ENCODE measurements around the gene GLMP. TPM values are rescaled to one million over a fixed set of nuclear protein-coding genes. Genes with fewer than 3 reads are reported as not detected.
"Not testable (repeated sequence)": the region's sequence is repeated elsewhere in the genome, so short reads cannot be mapped to it uniquely, and the experiment has no call there.

The GLMP gene, protein sequence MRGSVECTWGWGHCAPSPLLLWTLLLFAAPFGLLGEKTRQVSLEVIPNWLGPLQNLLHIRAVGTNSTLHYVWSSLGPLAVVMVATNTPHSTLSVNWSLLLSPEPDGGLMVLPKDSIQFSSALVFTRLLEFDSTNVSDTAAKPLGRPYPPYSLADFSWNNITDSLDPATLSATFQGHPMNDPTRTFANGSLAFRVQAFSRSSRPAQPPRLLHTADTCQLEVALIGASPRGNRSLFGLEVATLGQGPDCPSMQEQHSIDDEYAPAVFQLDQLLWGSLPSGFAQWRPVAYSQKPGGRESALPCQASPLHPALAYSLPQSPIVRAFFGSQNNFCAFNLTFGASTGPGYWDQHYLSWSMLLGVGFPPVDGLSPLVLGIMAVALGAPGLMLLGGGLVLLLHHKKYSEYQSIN
- 50.5 and 62.2 TPM in 2 replicates for total RNA-seq (2014; rRNA removed; shearing (Covaris generic))
- 81.7 and 96.7 TPM in 2 replicates for polyA plus RNA-seq (2014; cell fraction: nucleus; rRNA removed)

GRCh38 chr1:156295391-156295947, at the start of gene GLMP:
TSS of gene GLMP (minus strand) at chr1:156295679. CDS start at chr1:156295645, 34 bp downstream.
- peak; percentile 56 for DNase-seq (ENCODE audit: extremely low read depth, low read depth)

DNA sequence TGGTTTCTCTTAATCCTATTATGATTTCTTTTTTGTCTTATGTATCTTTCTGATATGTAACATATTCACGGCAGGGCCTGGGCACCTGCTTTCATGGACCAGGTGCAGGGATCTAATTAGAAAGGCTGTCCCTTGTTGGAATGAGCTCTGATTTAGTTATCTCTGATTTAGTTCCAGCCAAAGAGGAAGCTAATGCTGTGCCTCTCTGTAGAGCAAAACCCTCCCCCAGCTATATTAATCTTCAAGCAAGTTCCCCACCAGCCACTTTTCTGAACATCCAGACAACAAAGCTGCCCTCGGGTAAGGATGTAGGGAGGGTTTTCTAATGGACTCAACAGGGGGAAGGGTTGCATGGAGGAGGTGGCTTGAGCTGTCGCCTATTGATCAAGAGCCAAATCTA, 48.9 kb upstream of the GLMP start:
- no peak for DNase-seq (ENCODE audit: extremely low read depth, low read depth)

DNA sequence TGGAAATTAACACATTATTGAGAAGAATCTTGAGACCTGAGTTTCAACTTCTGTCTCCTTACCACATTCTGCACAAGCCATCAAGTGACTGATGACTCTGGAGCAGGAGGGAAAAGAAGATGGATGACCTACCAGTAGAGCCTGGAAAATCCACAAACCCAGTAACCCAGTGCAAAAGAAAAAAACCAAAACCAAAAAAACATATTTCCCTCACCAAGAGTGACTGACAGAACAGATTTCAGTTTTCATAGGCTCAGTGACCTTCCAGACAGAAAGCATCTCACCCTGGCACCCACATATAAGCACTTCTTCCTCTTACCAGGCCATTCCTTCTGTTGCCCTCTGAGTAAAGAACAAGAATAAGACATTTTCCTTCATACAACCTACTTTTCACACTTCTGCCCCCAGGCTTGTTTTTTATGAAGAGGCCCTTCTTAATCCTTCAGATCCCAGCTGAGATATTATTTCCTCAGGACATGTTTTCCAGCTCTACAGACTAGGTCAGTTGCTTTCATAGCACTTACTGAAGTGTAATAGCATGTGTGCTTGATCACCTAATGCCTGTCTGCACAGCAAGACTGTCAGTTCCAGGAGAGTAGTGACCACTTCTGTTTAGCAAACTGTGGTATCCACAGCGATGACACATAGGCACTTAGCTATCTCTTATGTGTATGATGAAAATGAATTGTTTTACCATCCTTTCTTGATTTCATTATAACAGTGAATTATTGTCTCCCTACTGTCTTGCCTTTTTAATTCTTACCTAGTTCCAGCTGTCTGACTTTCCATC, 46.9 kb upstream of the GLMP start:
- no peak for DNase-seq (ENCODE audit: extremely low read depth, low read depth)

DNA sequence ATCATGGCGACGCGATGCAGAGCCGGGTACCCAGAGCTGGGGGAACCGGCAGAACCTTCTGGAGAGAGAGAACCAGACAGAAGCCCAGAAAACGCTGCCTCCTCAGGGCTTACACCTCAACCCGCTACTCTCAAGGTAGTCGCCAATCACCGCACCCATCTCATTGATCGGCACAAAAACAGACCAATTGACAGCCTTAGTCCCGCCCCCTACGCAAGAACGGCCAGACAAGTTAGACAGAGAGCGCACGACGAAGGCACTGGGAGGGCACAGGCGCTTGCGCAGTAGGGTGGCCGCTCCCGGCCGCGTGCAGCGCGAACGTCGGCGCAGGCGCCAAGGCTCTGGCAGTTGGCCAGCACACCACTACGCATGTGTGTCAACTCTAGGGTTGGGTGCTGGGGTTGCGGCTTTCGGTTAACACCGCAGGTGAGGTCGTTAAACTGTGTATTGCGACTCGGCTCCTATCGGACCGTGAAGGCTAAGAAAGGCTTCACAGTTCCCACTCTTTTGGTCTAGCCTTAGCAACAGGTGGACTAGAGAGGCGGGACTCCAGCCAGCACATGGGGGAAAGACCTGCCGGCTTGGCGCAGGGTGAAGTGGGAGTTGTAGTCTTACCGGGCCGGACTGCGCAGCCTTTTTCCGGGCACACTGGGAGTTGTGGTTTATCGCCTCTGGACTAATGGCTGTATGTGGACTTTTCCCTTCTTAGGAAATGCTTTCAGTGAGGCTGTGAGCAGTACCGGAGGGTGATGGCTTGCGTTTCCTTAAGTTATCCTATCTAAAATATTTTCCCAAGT, 42.9 kb upstream of the GLMP start, which contains the start of the genes CCT3 and TSACC:
Gene CCT3 (minus strand): TSS at position 113 of the 797 bp plus-strand sequence. CDS start 108 bp downstream, at position 5.
Gene TSACC (plus strand): TSS at position 347 of the 797 bp plus-strand sequence. CDS start 1,232 bp downstream, outside the sequence.
- DNase-seq (ENCODE audit: extremely low read depth, low read depth) = peak; percentile 100

- DNase-seq (ENCODE audit: extremely low read depth, low read depth) = no peak
These were observed 42.4 kb upstream of the GLMP start for GRCh38 chr1:156337888-156338179.

- no peak for DNase-seq (ENCODE audit: extremely low read depth, low read depth)
These were observed 41.8 kb upstream of the GLMP start for GRCh38 chr1:156337052-156337887.

DNA sequence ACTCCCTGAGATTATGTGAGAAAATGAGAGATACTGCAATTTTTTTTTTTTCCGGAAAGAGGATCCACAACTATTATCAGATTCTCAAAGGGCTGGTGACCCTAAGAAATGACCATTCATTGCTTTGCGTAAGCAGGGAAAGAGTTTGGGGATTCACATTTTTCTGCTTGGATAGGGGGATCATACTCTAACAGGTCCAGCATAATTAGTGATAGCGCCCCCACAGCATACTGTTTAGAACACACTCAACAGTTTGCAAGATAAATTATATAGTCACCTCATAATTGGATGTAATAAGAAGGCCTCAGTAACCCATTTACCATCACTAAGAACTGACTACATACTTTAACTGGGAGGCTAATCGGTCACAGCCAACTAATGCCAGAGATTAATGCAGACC, 40.8 kb upstream of the GLMP start:
- DNase-seq (ENCODE audit: extremely low read depth, low read depth) = no peak

DNA sequence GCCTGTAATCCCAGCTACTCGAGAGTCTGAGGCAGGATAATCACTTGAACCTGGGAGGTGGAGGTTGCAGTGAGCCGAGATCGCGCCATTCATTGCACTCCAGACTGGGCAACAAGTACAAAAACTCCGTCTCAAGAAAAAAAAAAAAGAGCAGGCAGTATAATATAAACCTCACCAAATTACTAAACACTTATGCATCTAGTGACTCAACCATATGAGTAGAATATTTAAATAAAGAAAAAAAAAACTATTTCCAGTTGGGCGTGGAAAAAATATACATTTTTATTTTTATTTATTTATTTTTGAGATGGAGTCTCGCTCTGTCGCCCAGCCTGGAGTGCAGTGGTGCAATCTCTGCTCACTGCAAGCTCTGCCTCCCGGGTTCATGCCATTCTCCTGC, 27.7 kb upstream of the GLMP start:
- DNase-seq (ENCODE audit: extremely low read depth, low read depth) = not testable (repeated sequence)

- DNase-seq (ENCODE audit: extremely low read depth, low read depth) = no peak
These were observed 25.1 kb upstream of the GLMP start for GRCh38 chr1:156320560-156320959.

DNA sequence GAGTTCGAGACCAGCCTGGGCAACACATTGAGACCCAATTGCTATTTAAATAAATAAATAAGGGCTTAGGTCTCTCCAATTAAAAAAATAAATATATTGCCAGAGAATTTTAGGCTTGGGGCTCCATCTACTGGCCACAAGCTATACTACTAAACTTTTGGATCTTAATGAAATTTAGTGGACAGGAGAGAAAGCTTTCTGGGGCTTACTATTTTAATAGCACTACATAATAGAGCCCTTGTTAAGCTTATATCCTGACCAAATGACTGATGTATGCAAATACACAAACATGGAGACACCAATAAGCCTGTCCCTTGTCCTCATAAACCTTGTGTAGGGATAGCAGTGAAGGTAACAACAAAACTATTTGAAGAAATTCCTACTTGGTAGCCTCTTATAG, 24.2 kb upstream of the GLMP start:
- DNase-seq (ENCODE audit: extremely low read depth, low read depth) = peak; percentile 43

GRCh38 chr1:156316909-156317308, 21.4 kb upstream of the GLMP start:
- DNase-seq (ENCODE audit: extremely low read depth, low read depth) = no peak

GRCh38 chr1:156310962-156311361, 15.5 kb upstream of the GLMP start:
- DNase-seq (ENCODE audit: extremely low read depth, low read depth) = no peak

- DNase-seq (ENCODE audit: extremely low read depth, low read depth) = no peak
These were observed 12.6 kb upstream of the GLMP start for GRCh38 chr1:156308078-156308477.

GRCh38 chr1:156305215-156305614, 9.7 kb upstream of the GLMP start:
- DNase-seq (ENCODE audit: extremely low read depth, low read depth) = no peak

DNA sequence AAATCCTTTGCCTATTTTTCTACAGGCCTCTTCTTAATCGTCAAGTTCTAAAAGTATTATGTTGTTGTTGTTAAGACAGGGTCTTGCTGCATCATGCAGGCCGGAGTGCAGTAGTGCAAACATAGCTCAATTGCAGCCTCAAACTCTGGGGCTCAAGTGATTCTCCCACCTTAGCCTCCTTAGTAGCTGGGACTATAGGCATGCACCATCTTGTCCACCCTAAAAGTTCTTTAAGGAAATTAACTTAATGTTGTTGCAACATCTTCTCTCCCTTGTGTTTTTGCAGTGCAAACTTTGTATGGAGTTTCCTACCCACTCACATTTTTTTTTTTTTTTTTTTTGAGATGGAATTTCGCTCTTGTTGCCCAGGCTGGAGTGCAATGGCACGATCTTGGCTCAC, 7.8 kb upstream of the GLMP start:
- DNase-seq (ENCODE audit: extremely low read depth, low read depth) = no peak

DNA sequence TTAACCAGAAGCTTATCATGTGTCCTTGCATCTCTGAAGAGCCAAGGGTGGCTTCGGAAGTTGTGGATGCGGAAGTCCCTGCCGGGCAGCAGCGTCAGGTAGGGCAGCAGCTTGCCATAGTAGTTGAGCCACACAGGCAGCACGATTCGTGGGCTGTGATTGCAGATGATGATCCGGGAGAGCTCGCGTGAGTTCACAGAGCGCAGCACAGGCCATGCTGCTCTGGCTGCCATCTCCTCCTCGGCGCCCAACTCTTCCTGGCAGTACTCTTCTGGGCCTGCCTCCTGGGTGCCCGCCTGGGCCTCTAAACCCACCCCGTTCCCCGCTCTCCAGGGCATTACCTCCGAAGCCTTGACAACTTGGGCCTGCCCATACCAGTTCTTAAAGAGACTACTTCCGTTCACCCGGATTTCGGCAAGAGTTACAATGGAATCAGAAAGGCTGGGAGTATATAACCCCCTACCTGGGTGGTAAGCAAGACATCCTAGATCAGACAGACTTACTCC, 3.4 kb upstream of the GLMP start, which contains the start of gene VHLL:
Gene VHLL (minus strand): TSS at position 456 of the 506 bp plus-strand sequence. CDS start 118 bp downstream, at position 338.
- no peak for DNase-seq (ENCODE audit: extremely low read depth, low read depth)

- DNase-seq (ENCODE audit: extremely low read depth, low read depth) = no peak
These were observed 1.6 kb downstream of the GLMP start for GRCh38 chr1:156293895-156294294.

GRCh38 chr1:156293098-156293434, 2.4 kb downstream of the GLMP start:
- DNase-seq (ENCODE audit: extremely low read depth, low read depth) = no peak
